Loucy (cell line): ENCODE measurements around the gene DCLK2.
"Not testable (repeated sequence)": the region's sequence is repeated elsewhere in the genome, so short reads cannot be mapped to it uniquely, and the experiment has no call there.

Experiments
- H2AFZ ChIP-seq: fragments of 200-600 bp; sonication (generic); 2 replicates; pipeline ENCODE4 v1.6.0; 2016; ENCODE audit warnings: antibody characterized with exemption, mild to moderate bottlenecking, low read length, moderate library complexity
- H3F3A ChIP-seq: fragments of 200-600 bp; 2 replicates; pipeline ENCODE4 v1.6.0; 2016; ENCODE audit warnings: antibody characterized with exemption, low read depth, mild to moderate bottlenecking
- H3K27me3 ChIP-seq: fragments of 200-600 bp; sonication (generic); 2 replicates; pipeline ENCODE4 v1.6.1; 2014; ENCODE audit warnings: low read length, mild to moderate bottlenecking; ENCODE audit not compliant: insufficient read depth, poor library complexity, severe bottlenecking
- H3K36me3 ChIP-seq: fragments of 200-600 bp; sonication (generic); 2 replicates; pipeline ENCODE4 v1.6.1; 2016; ENCODE audit warnings: low read length; ENCODE audit not compliant: insufficient read depth
- H3K4me1 ChIP-seq: fragments of 200-600 bp; sonication (generic); 2 replicates; pipeline ENCODE4 v1.5.1; 2014; ENCODE audit warnings: low read length, mild to moderate bottlenecking; ENCODE audit not compliant: insufficient read depth, poor library complexity, severe bottlenecking
- H3K4me2 ChIP-seq: fragments of 200-600 bp; sonication (generic); 2 replicates; pipeline ENCODE4 v1.6.0; 2014; ENCODE audit warnings: antibody characterized with exemption, low read length, low read depth, mild to moderate bottlenecking; ENCODE audit not compliant: poor library complexity, severe bottlenecking
- H3K4me3 ChIP-seq: fragments of 200-600 bp; sonication (generic); 2 replicates; pipeline ENCODE4 v1.5.1; 2014; ENCODE audit warnings: low read length, mild to moderate bottlenecking, mixed read lengths; ENCODE audit not compliant: poor library complexity, severe bottlenecking
- H3K79me2 ChIP-seq: fragments of 200-600 bp; sonication (generic); 2 replicates; pipeline ENCODE4 v1.6.1; 2014; ENCODE audit warnings: low read length; ENCODE audit not compliant: insufficient read depth
- H3K9ac ChIP-seq: fragments of 200-600 bp; sonication (generic); 2 replicates; pipeline ENCODE4 v1.6.0; 2014; ENCODE audit warnings: mild to moderate bottlenecking, low read depth, low read length, moderate library complexity; ENCODE audit not compliant: poor library complexity, severe bottlenecking
- H3K9me2 ChIP-seq: fragments of 200-600 bp; sonication (generic); replicated peaks from 2 replicates; pipeline ENCODE4 v1.6.1; 2016; ENCODE audit warnings: low read depth, low read length, mixed read lengths
- H3K9me3 ChIP-seq: fragments of 200-600 bp; sonication (generic); 2 replicates; pipeline ENCODE4 v1.6.1; 2014; ENCODE audit warnings: mild to moderate bottlenecking, antibody characterized with exemption, low read length, low read depth; ENCODE audit not compliant: insufficient read depth
- H4K20me1 ChIP-seq: fragments of 200-600 bp; sonication (generic); 2 replicates; pipeline ENCODE4 v1.6.0; 2014; ENCODE audit warnings: antibody characterized with exemption, low read length, mild to moderate bottlenecking; ENCODE audit not compliant: insufficient read depth, poor library complexity, severe bottlenecking
- EZH2phosphoT487 ChIP-seq: fragments of 200-600 bp; IDR thresholded peaks from 2 replicates; pipeline ENCODE4 v1.6.1; 2018; ENCODE audit warnings: antibody characterized with exemption, mild to moderate bottlenecking, moderate library complexity, borderline replicate concordance
- TF ChIP-seq, protein P1 (sequence below): fragments of 200-600 bp; sonication (generic); conservative IDR thresholded peaks from 2 replicates; pipeline ENCODE4 v1.5.1; 2014; ENCODE audit warnings: mild to moderate bottlenecking, antibody characterized with exemption, low read length

DCLK2 gene

DNA sequence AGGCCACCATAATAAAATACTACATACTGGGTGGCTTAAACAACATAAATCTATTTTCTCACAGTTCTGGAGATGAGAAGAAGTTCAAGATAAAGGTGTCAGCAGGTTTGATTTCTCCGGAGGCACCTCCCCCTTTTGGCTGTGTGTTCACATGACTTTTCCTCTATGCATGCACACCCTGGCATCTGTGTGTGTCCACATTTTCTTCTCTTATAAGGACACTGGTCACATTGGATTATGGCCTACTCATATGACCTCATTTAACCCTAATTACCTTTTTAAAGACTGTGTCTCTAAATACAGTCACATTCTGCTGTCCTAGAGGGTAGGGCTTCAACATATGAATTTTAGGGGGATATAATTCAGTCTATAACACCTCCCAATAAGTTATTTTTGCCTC, 79.8 kb downstream of the DCLK2 start:
- TF ChIP-seq, protein P1, sequence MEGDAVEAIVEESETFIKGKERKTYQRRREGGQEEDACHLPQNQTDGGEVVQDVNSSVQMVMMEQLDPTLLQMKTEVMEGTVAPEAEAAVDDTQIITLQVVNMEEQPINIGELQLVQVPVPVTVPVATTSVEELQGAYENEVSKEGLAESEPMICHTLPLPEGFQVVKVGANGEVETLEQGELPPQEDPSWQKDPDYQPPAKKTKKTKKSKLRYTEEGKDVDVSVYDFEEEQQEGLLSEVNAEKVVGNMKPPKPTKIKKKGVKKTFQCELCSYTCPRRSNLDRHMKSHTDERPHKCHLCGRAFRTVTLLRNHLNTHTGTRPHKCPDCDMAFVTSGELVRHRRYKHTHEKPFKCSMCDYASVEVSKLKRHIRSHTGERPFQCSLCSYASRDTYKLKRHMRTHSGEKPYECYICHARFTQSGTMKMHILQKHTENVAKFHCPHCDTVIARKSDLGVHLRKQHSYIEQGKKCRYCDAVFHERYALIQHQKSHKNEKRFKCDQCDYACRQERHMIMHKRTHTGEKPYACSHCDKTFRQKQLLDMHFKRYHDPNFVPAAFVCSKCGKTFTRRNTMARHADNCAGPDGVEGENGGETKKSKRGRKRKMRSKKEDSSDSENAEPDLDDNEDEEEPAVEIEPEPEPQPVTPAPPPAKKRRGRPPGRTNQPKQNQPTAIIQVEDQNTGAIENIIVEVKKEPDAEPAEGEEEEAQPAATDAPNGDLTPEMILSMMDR = no peak
- TF ChIP-seq EZH2phosphoT487 = no peak
- Histone ChIP-seq H2AFZ (no peak overlapping the region), H3K36me3 (no peaks in the 10 kb centered on the region), H3K9me3 (no peaks in the 10 kb centered on the region), H3F3A (no peaks in the 10 kb centered on the region), H3K4me3 (no peak overlapping the region), H3K27me3 (no peaks in the 10 kb centered on the region), H3K4me1 (no peaks in the 10 kb centered on the region), H3K9me2 (no peaks in the 10 kb centered on the region), H3K79me2 (no peaks in the 10 kb centered on the region), H4K20me1 (no peaks in the 10 kb centered on the region), H3K9ac (no peak overlapping the region), H3K4me2 (no peak overlapping the region)

DNA sequence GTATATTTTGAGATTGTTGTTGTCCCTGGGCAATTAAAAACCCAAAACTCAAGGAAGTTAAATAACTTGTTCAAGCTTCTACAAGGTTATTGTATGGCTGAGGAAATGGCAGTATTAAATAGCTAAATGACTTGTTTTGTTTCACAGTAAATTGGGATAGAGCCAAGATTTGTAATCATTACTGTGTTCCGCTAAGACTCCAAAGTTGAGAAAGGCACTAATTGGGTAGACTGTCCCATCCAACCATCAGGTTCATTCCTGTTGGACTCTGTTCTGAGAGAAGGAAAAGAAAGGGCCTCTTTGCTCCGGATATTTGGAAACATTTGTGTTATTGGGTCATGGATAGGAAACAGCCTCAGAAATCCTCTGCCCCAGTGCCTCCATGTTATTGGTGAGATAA, 82.2 kb downstream of the DCLK2 start:
- H3K36me3 ChIP-seq = no peaks in the 10 kb centered on the region
- no peak for TF ChIP-seq EZH2phosphoT487
- TF ChIP-seq, protein P1 = no peak
- no peaks in the 10 kb centered on the region for H3K4me1 ChIP-seq
- no peaks in the 10 kb centered on the region for H3K9me3 ChIP-seq
- no peak overlapping the region for H3K9ac ChIP-seq
- H3F3A ChIP-seq = no peaks in the 10 kb centered on the region
- H2AFZ ChIP-seq = no peak overlapping the region
- H3K4me3 ChIP-seq = no peak overlapping the region
- H3K4me2 ChIP-seq = no peak overlapping the region
- H3K27me3 ChIP-seq = no peaks in the 10 kb centered on the region
- no peaks in the 10 kb centered on the region for H3K79me2 ChIP-seq
- H3K9me2 ChIP-seq = no peaks in the 10 kb centered on the region
- H4K20me1 ChIP-seq = no peaks in the 10 kb centered on the region

DNA sequence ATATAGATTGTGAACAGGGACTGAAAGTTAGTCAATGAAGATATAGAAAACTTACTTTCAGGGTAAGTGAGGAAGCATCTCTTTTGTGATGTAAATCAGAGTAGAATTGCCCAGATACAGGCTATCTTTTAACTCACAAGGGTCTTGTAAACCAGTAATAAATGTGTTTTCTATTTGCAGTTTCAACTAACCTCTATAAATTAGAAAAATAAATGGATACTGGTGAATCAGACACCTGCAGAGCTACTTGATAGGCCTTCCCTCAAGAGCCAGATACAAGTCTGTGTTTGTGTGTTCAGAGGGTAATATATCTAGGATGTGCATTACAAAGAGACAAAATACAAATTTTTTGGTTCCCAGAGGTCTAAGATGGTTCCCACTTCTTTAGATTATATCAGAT, 82.9 kb downstream of the DCLK2 start:
- H3K9me2 ChIP-seq = no peaks in the 10 kb centered on the region
- no peak overlapping the region for H3K9ac ChIP-seq
- TF ChIP-seq, protein P1 = no peak
- no peak for TF ChIP-seq EZH2phosphoT487
- H3K4me3 ChIP-seq = no peak overlapping the region
- H3K79me2 ChIP-seq = no peaks in the 10 kb centered on the region
- no peaks in the 10 kb centered on the region for H3F3A ChIP-seq
- no peak overlapping the region for H2AFZ ChIP-seq
- no peaks in the 10 kb centered on the region for H3K36me3 ChIP-seq
- H4K20me1 ChIP-seq = no peaks in the 10 kb centered on the region
- no peaks in the 10 kb centered on the region for H3K4me1 ChIP-seq
- no peak overlapping the region for H3K4me2 ChIP-seq
- no peaks in the 10 kb centered on the region for H3K27me3 ChIP-seq
- no peaks in the 10 kb centered on the region for H3K9me3 ChIP-seq

DNA sequence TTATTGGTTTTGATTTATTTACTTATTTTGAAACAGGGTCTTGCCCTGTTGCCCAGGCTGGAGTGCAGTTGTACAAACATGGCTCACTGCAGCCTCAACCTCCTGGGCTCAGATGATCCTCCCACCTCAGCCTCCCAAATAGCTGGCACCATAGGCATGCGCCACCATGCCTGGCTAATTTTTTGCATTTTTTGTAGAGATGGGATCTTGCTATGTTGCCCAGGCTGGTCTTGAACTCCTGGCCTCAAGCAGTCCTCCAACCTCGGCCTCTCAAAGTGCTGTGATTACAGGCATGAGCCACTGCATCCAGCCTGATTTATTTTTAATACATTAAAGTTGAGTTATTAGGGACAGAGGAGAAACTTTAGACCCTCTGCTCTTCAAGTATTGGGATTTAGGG, 83.8 kb downstream of the DCLK2 start:
- H3K9ac ChIP-seq, H3K4me2 ChIP-seq, H3K36me3 ChIP-seq, H3K4me3 ChIP-seq, H3K9me3 ChIP-seq, H4K20me1 ChIP-seq, H2AFZ ChIP-seq, H3K4me1 ChIP-seq, H3K79me2 ChIP-seq, H3K9me2 ChIP-seq, H3K27me3 ChIP-seq, H3F3A ChIP-seq: not testable (repeated sequence)
